AG04449 (cell line): ENCODE measurements around the gene B3GAT3.

Experiments
- CTCF ChIA-PET: fragments of 350-600 bp; formaldehyde crosslinking; extraction: SDS; loops from one replicate; lab custom pipeline; 2021; ENCODE audit warnings: antibody characterized with exemption; lab: Yijun Ruan, JAX
- POLR2A ChIA-PET: fragments of 400-600, 350-600 bp; formaldehyde crosslinking; extraction: SDS; loops from one replicate; lab custom pipeline; 2020; ENCODE audit warnings: antibody characterized with exemption, inconsistent platforms; lab: Yijun Ruan, JAX
- DNase-seq: peaks from one replicate; pipeline ENCODE4 v3.0.0-alpha.2; 2010; ENCODE audit warnings: low read depth, low spot score
- H3K4me3 ChIP-seq: 2 replicates; pipeline ENCODE4 v1.5.1; 2011; ENCODE audit warnings: low read depth, mild to moderate bottlenecking, control low read depth, low read length
- CTCF ChIP-seq: IDR thresholded peaks from one replicate; pipeline ENCODE4 v1.5.1; 2011; ENCODE audit warnings: mild to moderate bottlenecking, moderate library complexity, low read length, control low read depth, inconsistent platforms; ENCODE audit not compliant: insufficient read depth; ENCODE audit errors: missing control alignments

Gene B3GAT3

DNA sequence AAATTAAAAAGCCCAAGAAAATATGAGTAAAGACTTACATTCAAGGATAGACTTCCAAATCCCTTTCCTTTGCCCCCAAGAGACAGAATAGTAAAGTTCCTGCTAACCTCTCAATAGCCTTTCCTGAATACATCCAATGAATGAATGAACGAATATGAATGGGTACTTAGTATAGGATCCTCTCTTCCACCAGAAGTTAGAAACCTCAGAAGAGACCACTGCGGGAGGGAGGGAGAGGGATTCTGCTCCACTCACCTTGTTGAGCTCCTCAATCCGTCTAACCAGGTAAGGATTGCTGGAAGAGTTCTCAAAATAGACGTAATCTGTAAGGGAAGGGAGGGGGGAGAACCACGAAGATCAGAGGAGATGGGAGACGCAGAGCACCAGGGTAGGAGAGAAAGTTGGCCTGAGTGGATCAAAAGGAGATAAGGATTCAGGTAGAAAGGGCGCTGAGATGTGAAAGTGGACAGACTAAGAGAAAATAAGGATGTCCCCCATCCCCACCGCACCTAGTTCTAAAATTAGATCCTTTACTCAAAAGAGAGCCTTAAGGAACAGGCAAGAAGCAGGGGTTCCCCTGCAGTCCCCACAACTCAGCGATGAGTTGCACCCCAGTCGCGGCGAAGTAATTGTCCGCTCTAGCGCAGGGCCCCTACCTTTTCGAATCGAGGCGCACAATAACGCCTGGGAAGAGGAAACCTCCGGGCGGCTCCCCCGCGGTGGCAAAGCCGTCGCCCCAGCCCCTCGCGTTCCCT lies 21.2 kb downstream of the B3GAT3 start:
- ChIA-PET CTCF (interaction anchor here (0.7 to 6.5 kb wide), 8 partner anchors 7 to 206 kb away, joined by 3 to 59 read pairs (median 4); partner anchors contain the start of genes EML3 and ROM1), POLR2A (interaction anchor here (0.7 to 2.9 kb wide), 6 partner anchors 9 to 254 kb away, joined by 3 to 33 read pairs (median 8); partner anchors contain the start of genes B3GAT3, C11orf98, CSKMT and TUT1)
- H3K4me3 ChIP-seq, result peak overlapping the region; percentile 82
- DNase-seq, result no peak
- no peak for TF ChIP-seq CTCF

GRCh38 chr11:62599901-62600300 lies 21.9 kb downstream of the B3GAT3 start:
- DNase-seq, result no peak
- peak overlapping the region; percentile 82 for H3K4me3 ChIP-seq
- CTCF ChIA-PET, result interaction anchor here (0.7 to 6.5 kb wide), 8 partner anchors 8 to 205 kb away, joined by 3 to 59 read pairs (median 4); partner anchors contain the start of genes EML3 and ROM1
- POLR2A ChIA-PET, result interaction anchor here (0.6 to 2.9 kb wide), 4 partner anchors 8 to 65 kb away, joined by 3 to 33 read pairs (median 4); partner anchors contain the start of genes C11orf98, CSKMT, EEF1G and INTS5
- no peak for TF ChIP-seq CTCF

GRCh38 chr11:62599069-62599696 lies 22.6 kb downstream of the B3GAT3 start:
- DNase-seq, result peak; percentile 87
- ChIA-PET CTCF (interaction anchor here (0.7 to 6.5 kb wide), 7 partner anchors 9 to 205 kb away, joined by 3 to 59 read pairs (median 4); partner anchors contain the start of genes EML3 and ROM1), POLR2A (interaction anchor here (0.6 to 2.9 kb wide), 4 partner anchors 7 to 66 kb away, joined by 3 to 33 read pairs (median 4); partner anchors contain the start of genes C11orf98, CSKMT, EEF1G and INTS5)
- no peak for TF ChIP-seq CTCF
- H3K4me3 ChIP-seq, result peak overlapping the region; percentile 82

- DNase-seq, result no peak
- POLR2A ChIA-PET, result no interaction called here
- H3K4me3 ChIP-seq, result no peak overlapping the region
- no peak for TF ChIP-seq CTCF
- CTCF ChIA-PET, result interaction anchor here (1.3 to 6.8 kb wide), 5 partner anchors 13 to 200 kb away, joined by 3 to 95 read pairs (median 21); partner anchors contain the start of genes EML3 and ROM1
Measured at GRCh38 chr11:62595124-62595523, 26.7 kb downstream of the B3GAT3 start.

DNA sequence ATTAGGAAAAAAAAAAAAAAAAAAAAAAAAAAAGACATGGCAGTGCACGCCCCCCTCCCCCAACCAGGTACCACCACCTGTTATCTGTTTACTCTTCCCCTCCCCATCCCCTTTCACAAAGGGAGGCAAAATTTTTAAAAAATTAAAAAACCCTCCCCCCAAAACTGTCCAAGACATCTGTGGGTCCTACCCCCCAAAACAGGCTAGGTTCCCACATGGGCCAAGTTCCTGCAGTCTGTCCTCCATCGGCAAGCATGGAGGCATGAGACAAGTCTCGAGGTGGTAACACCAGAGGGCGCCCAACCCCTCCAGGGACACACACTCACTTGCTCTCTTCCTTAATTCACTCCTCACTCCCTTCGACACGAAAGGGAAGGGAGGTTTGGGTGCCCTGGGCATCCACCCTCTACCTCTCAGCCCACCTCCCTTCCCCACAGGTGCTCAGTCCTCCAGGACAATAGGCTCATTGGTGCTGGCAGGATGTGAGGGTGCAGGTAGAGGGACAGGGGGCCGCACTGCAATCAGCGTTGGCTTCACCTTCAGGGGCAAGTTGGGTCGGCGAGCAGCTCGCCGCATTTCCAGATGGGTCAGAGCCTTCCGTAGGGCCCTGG lies 28.2 kb downstream of the B3GAT3 start:
- POLR2A ChIA-PET, result interaction anchor here (1.2 to 3.1 kb wide), 2 partner anchors 19 to 29 kb away, joined by 5 to 65 read pairs; partner anchors contain the start of genes B3GAT3 and EEF1G
- peak; percentile 82 for TF ChIP-seq CTCF
- CTCF ChIA-PET, result interaction anchor here (0.7 to 6.8 kb wide), 16 partner anchors 8 to 198 kb away, joined by 3 to 95 read pairs (median 4); partner anchors contain the start of genes B3GAT3, EEF1G, EML3 and MTA2

More for the DNA sequence above, 28.2 kb downstream of the B3GAT3 start:
- no peak overlapping the region for H3K4me3 ChIP-seq
- no peak for DNase-seq
